HUES6 (cell line): ENCODE data around the gene PRSS56.
"Not testable (repeated sequence)": the region's sequence is repeated elsewhere in the genome, so short reads cannot be mapped to it uniquely, and the experiment has no call there.

ENCODE experiments used
- H3K27ac ChIP-seq: 2 replicates; pipeline ENCODE4 v1.7.0; 2013; ENCODE audit warnings: low read depth, mild to moderate bottlenecking, low read length, inconsistent platforms
- H3K27me3 ChIP-seq: 2 replicates; pipeline ENCODE4 v1.6.1; 2013; ENCODE audit warnings: low read length; ENCODE audit not compliant: control insufficient read depth, insufficient read depth
- H3K36me3 ChIP-seq: 2 replicates; pipeline ENCODE4 v1.6.1; 2013; ENCODE audit warnings: low read length; ENCODE audit not compliant: control insufficient read depth, insufficient read depth
- H3K4me1 ChIP-seq: 2 replicates; pipeline ENCODE4 v1.6.1; 2013; ENCODE audit warnings: low read length; ENCODE audit not compliant: control insufficient read depth, insufficient read depth
- H3K4me3 ChIP-seq: 2 replicates; pipeline ENCODE4 v1.5.1; 2013; ENCODE audit warnings: low read depth, low read length
- H3K9ac ChIP-seq: one replicate; pipeline ENCODE4 v1.6.1; 2013; ENCODE audit warnings: mild to moderate bottlenecking, low read length
- H3K9me3 ChIP-seq: 2 replicates; pipeline ENCODE4 v1.6.1; 2013; ENCODE audit warnings: low read depth, low read length; ENCODE audit not compliant: control insufficient read depth, insufficient read depth

PRSS56 gene

GRCh38 chr2:232569541-232569940, 49.4 kb downstream of the PRSS56 start:
- peaks cover 93% of the 10 kb centered on the region for H3K36me3 ChIP-seq
- H3K4me1 ChIP-seq: no peaks in the 10 kb centered on the region
- H3K27ac ChIP-seq: no peak overlapping the region
- no peaks in the 10 kb centered on the region for H3K9me3 ChIP-seq
- H3K27me3 ChIP-seq: no peaks in the 10 kb centered on the region
- H3K9ac ChIP-seq: no peak overlapping the region
- H3K4me3 ChIP-seq: no peak overlapping the region

DNA sequence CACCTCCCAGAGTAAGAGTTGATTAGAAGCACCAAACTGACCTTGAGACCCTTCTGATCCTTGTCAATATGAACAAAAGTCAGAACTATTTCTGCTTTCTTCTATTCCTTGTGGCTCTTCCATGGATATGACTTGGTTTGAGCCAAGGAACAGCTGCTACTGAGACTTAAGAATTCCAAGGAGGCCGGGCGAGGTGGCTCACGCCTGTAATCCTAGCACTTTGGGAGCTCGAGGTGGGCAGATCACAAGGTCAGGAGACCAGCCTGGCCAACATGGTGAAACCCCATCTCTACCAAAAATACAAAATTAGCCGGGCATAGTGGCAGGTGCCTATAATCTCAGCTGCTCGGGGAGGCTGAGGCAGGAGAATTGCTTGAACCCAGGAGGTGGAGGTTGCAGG, 50.3 kb downstream of the PRSS56 start:
- not testable (repeated sequence) for H3K27ac ChIP-seq, H3K27me3 ChIP-seq, H3K9ac ChIP-seq, H3K9me3 ChIP-seq, H3K4me3 ChIP-seq, H3K4me1 ChIP-seq
- peaks cover 95% of the 10 kb centered on the region for H3K36me3 ChIP-seq

GRCh38 chr2:232571026-232571474, 50.9 kb downstream of the PRSS56 start:
- H3K4me3 ChIP-seq: no peak overlapping the region
- no peaks in the 10 kb centered on the region for H3K9me3 ChIP-seq
- no peak overlapping the region for H3K27ac ChIP-seq
- peaks cover 90% of the 10 kb centered on the region for H3K36me3 ChIP-seq
- H3K27me3 ChIP-seq: no peaks in the 10 kb centered on the region
- no peaks in the 10 kb centered on the region for H3K4me1 ChIP-seq
- no peak overlapping the region for H3K9ac ChIP-seq

DNA sequence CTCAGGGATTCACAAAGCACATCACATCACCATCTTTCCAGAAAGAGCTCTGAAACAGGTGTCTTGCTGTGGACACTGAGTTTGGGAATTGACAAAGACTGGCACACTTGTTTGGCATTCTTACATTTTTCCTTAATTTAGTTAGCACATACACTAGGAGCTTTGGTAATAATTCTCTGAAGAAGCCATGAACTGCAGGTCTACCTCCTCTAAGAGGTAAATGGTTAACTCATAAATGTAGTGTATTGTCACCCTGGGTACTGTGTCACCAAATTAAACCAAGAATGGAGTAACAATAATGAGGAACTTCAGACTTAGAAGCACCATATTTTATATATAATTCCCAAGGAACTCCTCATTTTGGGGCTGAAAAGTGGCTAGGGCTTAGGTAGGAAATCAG, 52.9 kb downstream of the PRSS56 start:
- no peak overlapping the region for H3K9ac ChIP-seq
- H3K4me3 ChIP-seq: no peak overlapping the region
- no peaks in the 10 kb centered on the region for H3K4me1 ChIP-seq
- H3K27me3 ChIP-seq: no peaks in the 10 kb centered on the region
- peaks cover 81% of the 10 kb centered on the region for H3K36me3 ChIP-seq
- H3K9me3 ChIP-seq: no peaks in the 10 kb centered on the region
- H3K27ac ChIP-seq: no peak overlapping the region

DNA sequence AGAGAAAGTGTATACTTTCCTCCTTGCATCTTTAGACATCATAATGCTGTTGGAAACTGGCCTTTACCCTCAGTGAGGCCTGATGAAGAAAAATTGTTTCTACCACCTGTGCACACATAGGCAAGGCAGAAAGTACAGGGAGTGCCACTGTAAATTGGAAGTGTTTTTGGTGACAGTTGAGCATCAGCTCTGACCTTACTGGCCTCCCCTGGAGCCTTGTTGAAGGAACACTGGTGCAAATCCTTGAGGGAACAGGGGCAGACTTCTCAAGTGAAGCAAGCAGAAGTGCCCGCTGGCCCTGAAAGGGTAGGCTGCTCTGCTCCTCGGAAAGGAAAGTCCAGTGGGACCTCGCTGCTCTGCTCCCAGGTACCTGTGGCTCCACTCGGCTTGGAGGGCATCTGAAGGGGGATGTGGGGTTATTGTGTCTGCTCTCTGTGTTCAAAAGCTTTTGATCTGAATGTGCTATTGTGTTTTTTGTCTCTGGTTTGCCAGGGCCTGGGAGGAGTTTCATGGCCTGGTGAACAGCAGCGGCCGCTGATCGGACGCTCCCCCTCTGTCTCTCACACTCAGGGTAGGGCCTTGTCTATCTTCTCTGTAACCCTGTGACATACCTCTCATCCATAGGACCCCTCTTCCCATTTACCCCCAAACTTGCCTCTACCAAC, 53.7 kb downstream of the PRSS56 start:
- Histone ChIP-seq H3K27me3 (no peaks in the 10 kb centered on the region), H3K27ac (no peak overlapping the region), H3K9me3 (no peaks in the 10 kb centered on the region), H3K4me1 (no peaks in the 10 kb centered on the region), H3K4me3 (no peak overlapping the region), H3K9ac (no peak overlapping the region), H3K36me3 (peaks cover 76% of the 10 kb centered on the region)

GRCh38 chr2:232574674-232575403, 54.7 kb downstream of the PRSS56 start:
- no peaks in the 10 kb centered on the region for H3K4me1 ChIP-seq
- peaks cover 72% of the 10 kb centered on the region for H3K36me3 ChIP-seq
- no peak overlapping the region for H3K27ac ChIP-seq
- H3K4me3 ChIP-seq: no peak overlapping the region
- H3K9ac ChIP-seq: no peak overlapping the region
- no peaks in the 10 kb centered on the region for H3K27me3 ChIP-seq
- H3K9me3 ChIP-seq: no peaks in the 10 kb centered on the region
